GM18858 (cell line): ENCODE results near the gene HCFC2.

Experiments used
- ATAC-seq: cut with Tn5 transposase; IDR thresholded peaks from one replicate; pipeline ENCODE4 v1.9.1; 2021; ENCODE audit not compliant: unreplicated experiment

HCFC2 gene

DNA sequence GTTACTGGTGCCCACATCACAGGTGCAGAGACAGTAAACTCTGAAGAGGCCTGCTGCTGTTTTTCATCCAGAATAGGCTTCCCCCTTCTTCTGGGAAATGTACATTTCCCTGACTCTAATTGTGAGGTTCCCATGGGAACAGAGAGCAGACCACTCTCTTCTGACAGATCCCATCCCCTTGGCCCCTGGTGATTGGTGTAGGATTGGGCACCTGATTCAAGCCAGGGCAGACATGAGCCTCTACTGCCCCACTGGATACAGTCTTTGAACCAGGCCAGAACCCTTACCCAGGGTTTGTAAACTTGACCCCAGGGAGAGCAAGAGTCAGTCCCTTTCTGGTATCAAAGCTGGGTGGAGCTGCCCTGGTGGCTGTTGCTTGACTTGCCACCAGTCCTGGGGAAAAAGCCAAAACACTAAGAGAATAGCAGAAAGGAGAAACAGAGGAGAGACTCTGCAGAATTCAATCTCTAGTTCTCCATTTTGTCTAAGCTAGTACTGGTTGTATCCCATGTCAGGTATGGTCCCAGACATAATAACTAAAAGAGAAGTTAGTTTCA is 88.4 kb downstream of the HCFC2 start:
- ATAC-seq = no peak

- ATAC-seq = no peak
Measured at GRCh38 chr12:104154286-104154685, 90.0 kb downstream of the HCFC2 start.

- no peak for ATAC-seq
Measured at GRCh38 chr12:104154806-104155205, 90.5 kb downstream of the HCFC2 start.
